ENCODE measurements around the gene NTNG1. TPM values are rescaled to one million over a fixed set of nuclear protein-coding genes. Genes with fewer than 3 reads are reported as not detected.

The NTNG1 gene
- total RNA-seq, 1 donor from 2014 or later: 9.6 TPM

GRCh38 chr1:107243461-107243860 is 102.6 kb downstream of the NTNG1 start:
- intact Hi-C loops (cut with DNase I): no loop called here
- no peaks in the 10 kb centered on the region for H3K4me1 ChIP-seq
- no peak for DNase-seq
- no peak for TF ChIP-seq CTCF (IDR thresholded peaks at IDR 0.05)
- H3K27ac ChIP-seq: no peak overlapping the region
- no peaks in the 10 kb centered on the region for H3K36me3 ChIP-seq
- H3K9me3 ChIP-seq: no peaks in the 10 kb centered on the region
- no peak overlapping the region for H3K4me3 ChIP-seq
- ATAC-seq: no peak
- no peaks in the 10 kb centered on the region for H3K27me3 ChIP-seq (ENCODE audit: low read depth)

GRCh38 chr1:107244709-107245500 is 104.1 kb downstream of the NTNG1 start:
- intact Hi-C loops (cut with DNase I): no loop called here
- no peaks in the 10 kb centered on the region for H3K36me3 ChIP-seq
- H3K9me3 ChIP-seq: no peaks in the 10 kb centered on the region
- TF ChIP-seq CTCF (IDR thresholded peaks at IDR 0.05): no peak
- H3K4me1 ChIP-seq: no peaks in the 10 kb centered on the region
- DNase-seq (no peak), ATAC-seq (no peak)
- no peak overlapping the region for H3K27ac ChIP-seq
- H3K27me3 ChIP-seq (ENCODE audit: low read depth): no peaks in the 10 kb centered on the region
- H3K4me3 ChIP-seq: no peak overlapping the region

GRCh38 chr1:107246775-107247345 is 106.0 kb downstream of the NTNG1 start:
- TF ChIP-seq CTCF (IDR thresholded peaks at IDR 0.05): no peak
- DNase-seq (no peak), ATAC-seq (no peak)
- H3K27ac ChIP-seq: no peak overlapping the region
- no peaks in the 10 kb centered on the region for H3K27me3 ChIP-seq (ENCODE audit: low read depth)
- H3K9me3 ChIP-seq: no peaks in the 10 kb centered on the region
- intact Hi-C loops (cut with DNase I): no loop called here
- no peaks in the 10 kb centered on the region for H3K4me1 ChIP-seq
- no peak overlapping the region for H3K4me3 ChIP-seq
- no peaks in the 10 kb centered on the region for H3K36me3 ChIP-seq

- H3K27ac ChIP-seq: no peak overlapping the region
- no peaks in the 10 kb centered on the region for H3K36me3 ChIP-seq
- no peaks in the 10 kb centered on the region for H3K9me3 ChIP-seq
- ATAC-seq: no peak
- H3K4me3 ChIP-seq: no peak overlapping the region
- H3K4me1 ChIP-seq: no peaks in the 10 kb centered on the region
- intact Hi-C loops (cut with DNase I): no loop called here
- H3K27me3 ChIP-seq (ENCODE audit: low read depth): no peaks in the 10 kb centered on the region
- no peak for DNase-seq
- TF ChIP-seq CTCF (IDR thresholded peaks at IDR 0.05): no peak
Measured at GRCh38 chr1:107247679-107248078, 106.8 kb downstream of the NTNG1 start.

GRCh38 chr1:107250169-107250568 is 109.3 kb downstream of the NTNG1 start:
- Histone ChIP-seq H3K27ac (no peak overlapping the region), H3K36me3 (no peaks in the 10 kb centered on the region), H3K4me3 (no peak overlapping the region), H3K9me3 (no peaks in the 10 kb centered on the region), H3K4me1 (no peaks in the 10 kb centered on the region), H3K27me3 (ENCODE audit: low read depth) (no peaks in the 10 kb centered on the region)
- intact Hi-C loops (cut with DNase I): no loop called here
- no peak for ATAC-seq
- TF ChIP-seq CTCF (IDR thresholded peaks at IDR 0.05): no peak
- no peak for DNase-seq
